Neuronal stem cell (in vitro differentiated cells): ENCODE results near the gene MTHFD1.

Source experiments
- DNase-seq: peaks from one replicate; pipeline ENCODE4 v3.0.0-alpha.2; 2013; ENCODE audit warnings: low spot score
- H2AFZ ChIP-seq: one replicate; pipeline ENCODE4 v1.6.1; 2013; ENCODE audit warnings: mild to moderate bottlenecking, low read length, inconsistent platforms
- H2AK5ac ChIP-seq: 2 replicates; pipeline ENCODE4 v1.6.1; 2013; ENCODE audit warnings: low read depth, mild to moderate bottlenecking, inconsistent platforms, low read length, moderate library complexity, mixed read lengths
- H2BK120ac ChIP-seq: 2 replicates; pipeline ENCODE4 v1.6.1; 2013; ENCODE audit warnings: low read depth, mild to moderate bottlenecking, inconsistent platforms, low read length, moderate library complexity, mixed read lengths
- H2BK12ac ChIP-seq: one replicate; pipeline ENCODE4 v1.6.1; 2013; ENCODE audit warnings: low read length, inconsistent platforms
- H2BK15ac ChIP-seq: 2 replicates; pipeline ENCODE4 v1.6.1; 2013; ENCODE audit warnings: mild to moderate bottlenecking, low read length, inconsistent platforms, mixed read lengths
- H2BK5ac ChIP-seq: one replicate; pipeline ENCODE4 v1.6.1; 2013; ENCODE audit warnings: inconsistent platforms, mild to moderate bottlenecking, low read length, moderate library complexity
- H3K14ac ChIP-seq: one replicate; pipeline ENCODE4 v1.6.1; 2013; ENCODE audit warnings: low read length, inconsistent platforms
- H3K18ac ChIP-seq: 2 replicates; pipeline ENCODE4 v1.6.1; 2013; ENCODE audit warnings: low read length, inconsistent platforms
- H3K23ac ChIP-seq: 2 replicates; pipeline ENCODE4 v1.6.1; 2013; ENCODE audit warnings: low read depth, mild to moderate bottlenecking, mixed read lengths, low read length, inconsistent platforms; ENCODE audit not compliant: poor library complexity
- H3K27ac ChIP-seq: replicated peaks from 3 replicates; pipeline ENCODE4 v1.5.1; 2013; ENCODE audit warnings: low read length, inconsistent platforms
- H3K27me3 ChIP-seq, 3 experiments: 2 replicates each; pipeline ENCODE4 v1.6.1; 2013; ENCODE audit warnings: low read length in 3 of 3, mild to moderate bottlenecking in 2 of 3, inconsistent platforms in 1 of 3, low read depth in 1 of 3, mixed read lengths in 1 of 3, moderate library complexity in 1 of 3; ENCODE audit not compliant: control insufficient read depth in 3 of 3, insufficient read depth in 3 of 3
- H3K36me3 ChIP-seq, 2 donors: replicated peaks in 1 of 2; 2 replicates each; pipeline ENCODE4 v1.6.1; 2013; ENCODE audit warnings: low read length in 2 of 2; ENCODE audit not compliant: control insufficient read depth in 2 of 2, insufficient read depth in 2 of 2
- H3K4ac ChIP-seq: 2 replicates; pipeline ENCODE4 v1.6.1; 2013; ENCODE audit warnings: inconsistent platforms, mild to moderate bottlenecking, low read length, moderate library complexity
- H3K4me1 ChIP-seq, 2 donors: 1 replicate in 1 of 2; 2 replicates in 1 of 2; pipeline ENCODE4 v1.6.1; 2013; ENCODE audit warnings: low read length in 2 of 2, low read depth in 1 of 2; ENCODE audit not compliant: control insufficient read depth in 2 of 2, insufficient read depth in 1 of 2
- H3K4me2 ChIP-seq: one replicate; pipeline ENCODE4 v1.6.1; 2013; ENCODE audit warnings: mild to moderate bottlenecking, low read length, inconsistent platforms; ENCODE audit not compliant: insufficient read depth, poor library complexity, severe bottlenecking
- H3K4me3 ChIP-seq, 2 donors: 2 replicates each; pipeline ENCODE4 v1.5.1; 2013; ENCODE audit warnings: low read length in 2 of 2, mild to moderate bottlenecking in 2 of 2, inconsistent platforms in 1 of 2, moderate library complexity in 1 of 2
- H3K79me1 ChIP-seq: one replicate; pipeline ENCODE4 v1.6.1; 2013; ENCODE audit warnings: low read depth, mild to moderate bottlenecking, inconsistent platforms, low read length, moderate library complexity
- H3K9ac ChIP-seq: one replicate; pipeline ENCODE4 v1.6.1; 2013; ENCODE audit warnings: mild to moderate bottlenecking, low read depth, low read length, inconsistent platforms; ENCODE audit not compliant: poor library complexity
- H3K9me3 ChIP-seq, 2 donors: replicated peaks in 1 of 2; 2 replicates each; pipeline versions ENCODE3 to v1.6.1; 2013; ENCODE audit warnings: low read length in 2 of 2, mild to moderate bottlenecking in 2 of 2, inconsistent platforms in 1 of 2, low read depth in 1 of 2, mixed read lengths in 1 of 2, moderate library complexity in 1 of 2; ENCODE audit not compliant: control insufficient read depth in 2 of 2, insufficient read depth in 1 of 2
- H4K8ac ChIP-seq: one replicate; pipeline ENCODE4 v1.6.1; 2013; ENCODE audit warnings: low read depth, mild to moderate bottlenecking, inconsistent platforms, low read length, moderate library complexity
- H4K91ac ChIP-seq: one replicate; pipeline ENCODE4 v1.6.1; 2013; ENCODE audit warnings: low read length, low read depth, mild to moderate bottlenecking, inconsistent platforms; ENCODE audit not compliant: poor library complexity
- WGBS, 2 donors: extraction: QIAGEN DNeasy Blood & Tissue Kit; methylation state at CpG; one replicate each; pipeline ENCODE4 v1.1.7; 2013; ENCODE audit warnings: missing lambda C conversion rate in 2 of 2, mixed read lengths in 1 of 2; ENCODE audit not compliant: insufficient read length in 2 of 2, insufficient replicate concordance in 1 of 2; ENCODE audit errors: extremely low coverage in 2 of 2; 5-methylcytosine and 5-hydroxymethylcytosine counted together

MTHFD1 gene

DNA sequence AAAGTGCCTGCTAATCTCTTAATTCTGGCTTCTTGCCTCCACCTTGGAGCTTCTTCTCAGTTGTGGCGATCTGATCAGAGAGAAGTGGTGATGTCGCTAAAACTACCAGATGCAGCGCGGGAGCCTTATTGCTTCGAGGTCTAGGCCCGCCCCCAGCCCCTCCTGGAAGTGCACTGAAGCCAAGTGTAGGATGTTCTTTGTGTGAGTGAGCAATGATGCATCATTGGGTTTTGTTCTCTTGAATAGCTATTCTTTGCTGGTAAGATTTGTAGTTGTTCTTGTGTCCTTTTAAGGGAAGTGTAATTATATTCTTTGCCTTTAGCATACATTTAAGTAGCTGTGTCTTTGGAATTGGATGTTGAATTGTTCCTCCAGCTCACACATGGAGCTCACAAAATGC, 35.8 kb downstream of the MTHFD1 start:
- peaks cover 1 to 3% of the 10 kb centered on the region in 2 donors for H3K4me1 ChIP-seq
- H2BK120ac ChIP-seq: no peak overlapping the region
- no peaks in the 10 kb centered on the region for H3K27me3 ChIP-seq
- H3K27ac ChIP-seq: no peak overlapping the region
- H4K91ac ChIP-seq: no peak overlapping the region
- no peak overlapping the region for H2BK15ac ChIP-seq
- H3K9ac ChIP-seq: no peak overlapping the region
- no peak overlapping the region for H3K4me3 ChIP-seq
- no peak overlapping the region for H3K14ac ChIP-seq
- no peak overlapping the region for H2BK12ac ChIP-seq
- H3K4ac ChIP-seq: no peak overlapping the region
- no CpG with 5 or more reads among the region's 6 CpGs for WGBS, 2 donors
- DNase-seq: no peak
- no peak overlapping the region for H4K8ac ChIP-seq
- H3K9me3 ChIP-seq: no peaks in the 10 kb centered on the region
- no peaks in the 10 kb centered on the region for H3K79me1 ChIP-seq
- H3K23ac ChIP-seq: no peak overlapping the region
- no peak overlapping the region for H2BK5ac ChIP-seq
- H3K4me2 ChIP-seq: no peak overlapping the region
- no peak overlapping the region for H3K18ac ChIP-seq
- H2AK5ac ChIP-seq: no peak overlapping the region
- H2AFZ ChIP-seq: no peak overlapping the region
- peaks cover 32 to 92% of the 10 kb centered on the region in 2 donors for H3K36me3 ChIP-seq

- no peak overlapping the region for H2BK5ac ChIP-seq
- peaks cover 25 to 93% of the 10 kb centered on the region in 2 donors for H3K36me3 ChIP-seq
Measured at GRCh38 chr14:64434528-64434927, 46.4 kb downstream of the MTHFD1 start.

DNA sequence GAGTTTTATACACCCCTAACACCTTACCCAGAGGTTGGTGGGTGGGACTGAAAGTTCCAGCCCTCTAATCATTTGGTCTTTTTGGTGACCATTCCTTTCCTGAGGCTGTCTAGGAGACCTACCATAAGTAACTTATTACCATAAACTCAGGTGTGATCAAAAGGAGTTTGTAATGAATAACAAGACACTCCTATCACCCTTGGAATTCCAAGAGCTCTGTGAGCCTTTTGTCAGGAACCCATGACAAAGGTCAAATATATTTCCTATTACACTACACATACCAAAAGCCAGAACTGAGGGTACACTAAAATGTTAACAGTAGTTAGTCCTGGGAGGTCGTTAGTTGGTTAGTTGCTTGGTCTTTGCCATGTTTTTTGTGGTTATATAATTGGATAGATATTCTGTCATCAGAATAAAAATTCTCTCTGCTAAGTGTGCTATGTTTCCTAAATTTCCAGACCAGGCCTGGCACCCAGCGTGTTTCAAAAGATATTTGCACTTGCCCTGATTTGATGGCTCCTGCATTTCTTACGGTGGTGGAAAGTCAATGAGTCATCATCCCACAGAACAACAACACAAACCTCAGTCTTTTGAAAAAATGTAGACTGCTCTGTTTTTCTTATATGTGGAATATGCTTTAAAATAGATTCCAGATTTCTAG, 50.2 kb downstream of the MTHFD1 start:
- Histone ChIP-seq H3K4me2 (no peak overlapping the region), H3K23ac (no peak overlapping the region), H2AK5ac (no peak overlapping the region), H4K91ac (no peak overlapping the region), H2BK5ac (no peak overlapping the region), H2BK12ac (no peak overlapping the region), H3K9me3 (no peaks in the 10 kb centered on the region), H3K4me1 (no peaks in the 10 kb centered on the region), H3K14ac (no peak overlapping the region), H4K8ac (no peak overlapping the region), H3K4me3 (no peak overlapping the region), H2AFZ (no peak overlapping the region), H3K27me3 (no peaks in the 10 kb centered on the region), H2BK15ac (no peak overlapping the region), H3K36me3 (peaks cover 31 to 92% of the 10 kb centered on the region in 2 donors), H3K27ac (no peak overlapping the region), H2BK120ac (no peak overlapping the region), H3K4ac (no peak overlapping the region), H3K9ac (no peak overlapping the region), H3K18ac (no peak overlapping the region), H3K79me1 (no peaks in the 10 kb centered on the region)
- no peak for DNase-seq
- WGBS, 2 donors: no CpG with 5 or more reads among the region's 3 CpGs

More at GRCh38 chr14:64434528-64434927, 46.4 kb downstream of the MTHFD1 start:
- Histone ChIP-seq H3K4me3 (no peak overlapping the region), H3K79me1 (no peaks in the 10 kb centered on the region), H2AFZ (no peak overlapping the region), H3K27ac (no peak overlapping the region), H3K23ac (no peak overlapping the region), H3K4ac (no peak overlapping the region), H3K14ac (no peak overlapping the region), H2BK15ac (no peak overlapping the region), H3K27me3 (no peaks in the 10 kb centered on the region), H3K4me1 (no peaks in the 10 kb centered on the region), H4K91ac (no peak overlapping the region), H2BK12ac (no peak overlapping the region), H2AK5ac (no peak overlapping the region), H3K9ac (no peak overlapping the region), H2BK120ac (no peak overlapping the region), H4K8ac (no peak overlapping the region), H3K9me3 (no peaks in the 10 kb centered on the region), H3K18ac (no peak overlapping the region), H3K4me2 (no peak overlapping the region)
- no peak for DNase-seq
- WGBS, 2 donors: 100% methylated on average over 1 of the region's 3 CpGs; no CpG with 5 or more reads in 1 of the 2 donors

DNA sequence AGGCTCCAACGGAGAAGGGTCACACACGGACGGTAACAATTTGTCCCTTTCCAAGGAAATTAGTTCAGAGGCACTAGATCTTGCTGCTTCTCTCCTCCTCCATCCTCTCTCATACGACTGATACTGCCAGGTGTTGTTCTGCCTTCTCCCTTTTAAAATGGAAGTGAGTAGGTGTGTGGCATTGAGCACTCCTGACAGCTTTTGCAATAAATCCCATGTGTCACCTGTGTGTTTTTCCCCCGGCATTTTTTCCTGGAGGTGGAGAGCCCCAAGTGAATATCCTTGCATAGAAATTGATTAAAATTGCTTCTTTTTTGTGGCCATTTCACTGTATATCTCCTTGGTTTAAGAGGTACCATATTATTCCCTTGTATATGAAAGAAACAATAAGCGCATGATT, 51.0 kb downstream of the MTHFD1 start:
- DNase-seq: no peak
- Histone ChIP-seq H3K23ac (no peak overlapping the region), H3K27me3 (no peaks in the 10 kb centered on the region), H3K14ac (no peak overlapping the region), H3K4me1 (no peaks in the 10 kb centered on the region), H3K27ac (no peak overlapping the region), H2BK120ac (no peak overlapping the region), H4K91ac (no peak overlapping the region), H3K79me1 (no peaks in the 10 kb centered on the region), H4K8ac (no peak overlapping the region), H3K18ac (no peak overlapping the region), H2AFZ (no peak overlapping the region), H2AK5ac (no peak overlapping the region), H3K4me3 (no peak overlapping the region), H3K36me3 (peaks cover 33 to 91% of the 10 kb centered on the region in 2 donors), H3K9ac (no peak overlapping the region), H2BK12ac (no peak overlapping the region), H3K9me3 (no peaks in the 10 kb centered on the region), H2BK15ac (no peak overlapping the region), H3K4me2 (no peak overlapping the region), H2BK5ac (no peak overlapping the region), H3K4ac (no peak overlapping the region)
- no CpG with 5 or more reads among the region's 6 CpGs for WGBS, 2 donors
